Tibial artery (tissue), 4 donors: Measurements from ENCODE around the gene ZNRF1.

Source experiments
- DNase-seq, 2 donors: peaks; one replicate each; pipeline ENCODE4 v3.0.0-alpha.2; 2019
- H3K27ac ChIP-seq, 2 donors: fragments of 200-600 bp; sonication (generic) in 1 of 2; 1 replicate in 1 of 2; 2 replicates in 1 of 2; pipeline ENCODE4 v1.5.1; 2018 to 2019; ENCODE audit warnings: mild to moderate bottlenecking in 1 of 2
- H3K27me3 ChIP-seq, 2 donors: fragments of 200-600 bp; sonication (generic) in 1 of 2; one replicate each; pipeline versions ENCODE4 v1.5.1 to v1.6.0; 2016 to 2019
- H3K36me3 ChIP-seq, 3 donors: fragments of 200-600 bp; sonication (generic) in 2 of 3; one replicate each; pipeline ENCODE4 v1.5.1; 2016 to 2019; ENCODE audit warnings: mild to moderate bottlenecking in 2 of 3
- H3K4me1 ChIP-seq, 4 donors: fragments of 200-600 bp; sonication (generic) in 2 of 4; 1 replicate in 3 of 4; 2 replicates in 1 of 4; pipeline ENCODE4 v1.5.1; 2016 to 2019
- H3K4me3 ChIP-seq, 2 donors: fragments of 200-600 bp; sonication (generic) in 1 of 2; 1 replicate in 1 of 2; 2 replicates in 1 of 2; pipeline ENCODE4 v1.5.1; 2018 to 2019; ENCODE audit warnings: mild to moderate bottlenecking in 2 of 2
- H3K9me3 ChIP-seq, 3 donors: fragments of 200-600 bp; sonication (generic) in 1 of 3; one replicate each; pipeline ENCODE4 v1.5.1; 2016 to 2019
- CTCF ChIP-seq, 2 experiments: fragments of 200-600 bp in 1 of 2; fragments of 450-650 bp in 1 of 2; IDR thresholded peaks; one replicate each; pipeline ENCODE4 v1.5.1; 2017 to 2019; ENCODE audit warnings: antibody characterized with exemption in 2 of 2, mild to moderate bottlenecking in 1 of 2, moderate library complexity in 1 of 2
- intact Hi-C: fragments of 100-400 bp; cut with DNase I; formaldehyde crosslinking; loops from one replicate; pipeline ENCODE4 v1.15.0; 2023; ENCODE audit warnings: low total_unique reads

Gene ZNRF1

GRCh38 chr16:75102595-75102994 is 103.8 kb downstream of the ZNRF1 start:
- DNase-seq: peak in 1 of 2 donors; percentile 29
- intact Hi-C loops: loop anchor here (10.0 kb wide), 1 partner anchor 58 kb away; no protein-coding TSS in a partner anchor
- H3K36me3 ChIP-seq: peaks cover 0 to 5% (median 0%) of the 10 kb centered on the region in 3 donors
- H3K27me3 ChIP-seq: no peaks in the 10 kb centered on the region
- no peak overlapping the region for H3K4me3 ChIP-seq
- H3K9me3 ChIP-seq: no peaks in the 10 kb centered on the region
- TF ChIP-seq CTCF (IDR thresholded peaks at IDR 0.05): no peak
- peaks cover 0 to 53% (median 11%) of the 10 kb centered on the region in 4 donors for H3K4me1 ChIP-seq
- no peak overlapping the region for H3K27ac ChIP-seq

- TF ChIP-seq CTCF (IDR thresholded peaks at IDR 0.05): no peak
- H3K27ac ChIP-seq: no peak overlapping the region
- H3K36me3 ChIP-seq: peaks cover 0 to 5% (median 0%) of the 10 kb centered on the region in 3 donors
- intact Hi-C loops: loop anchor here (10.0 kb wide), 1 partner anchor 59 kb away; no protein-coding TSS in a partner anchor
- H3K9me3 ChIP-seq: no peaks in the 10 kb centered on the region
- peaks cover 0 to 53% (median 17%) of the 10 kb centered on the region in 4 donors for H3K4me1 ChIP-seq
- no peak overlapping the region for H3K4me3 ChIP-seq
- no peak for DNase-seq
- H3K27me3 ChIP-seq: no peaks in the 10 kb centered on the region
These were observed 105.2 kb downstream of the ZNRF1 start for GRCh38 chr16:75103994-75104393.

- peaks cover 0 to 5% (median 0%) of the 10 kb centered on the region in 3 donors for H3K36me3 ChIP-seq
- H3K4me3 ChIP-seq: no peak overlapping the region
- H3K27me3 ChIP-seq: no peaks in the 10 kb centered on the region
- no peak for TF ChIP-seq CTCF (IDR thresholded peaks at IDR 0.05)
- no peak for DNase-seq
- H3K27ac ChIP-seq: peak overlapping the region; percentile 54 to 59
- H3K9me3 ChIP-seq: no peaks in the 10 kb centered on the region
- intact Hi-C loops: loop anchor here (10.0 kb wide), 1 partner anchor 60 kb away; no protein-coding TSS in a partner anchor
- peaks cover 0 to 53% (median 26%) of the 10 kb centered on the region in 4 donors for H3K4me1 ChIP-seq
These were observed 106.0 kb downstream of the ZNRF1 start for GRCh38 chr16:75104836-75105235.

GRCh38 chr16:75105306-75106061 is 106.7 kb downstream of the ZNRF1 start:
- H3K36me3 ChIP-seq: peaks cover 0 to 5% (median 0%) of the 10 kb centered on the region in 3 donors
- H3K9me3 ChIP-seq: no peaks in the 10 kb centered on the region
- peak in 1 of 2 donors; percentile 69 for DNase-seq
- H3K4me3 ChIP-seq: no peak overlapping the region
- peak overlapping the region; percentile 54 to 59 for H3K27ac ChIP-seq
- peaks cover 0 to 58% (median 32%) of the 10 kb centered on the region in 4 donors for H3K4me1 ChIP-seq
- intact Hi-C loops: loop anchor here (10.0 kb wide), 1 partner anchor 61 kb away; no protein-coding TSS in a partner anchor
- no peak for TF ChIP-seq CTCF (IDR thresholded peaks at IDR 0.05)
- no peaks in the 10 kb centered on the region for H3K27me3 ChIP-seq

GRCh38 chr16:75106351-75107274 is 107.8 kb downstream of the ZNRF1 start:
- peak in 1 of 2 donors; percentile 38 for DNase-seq
- Histone ChIP-seq H3K36me3 (peaks cover 0 to under 1% (median 0%) of the 10 kb centered on the region in 3 donors), H3K4me3 (no peak overlapping the region), H3K4me1 (peaks cover 0 to 69% (median 43%) of the 10 kb centered on the region in 4 donors), H3K27me3 (no peaks in the 10 kb centered on the region), H3K27ac (peak overlapping the region in 1 of 2 donors; percentile 54), H3K9me3 (no peaks in the 10 kb centered on the region)
- TF ChIP-seq CTCF (IDR thresholded peaks at IDR 0.05): no peak
- intact Hi-C loops: loop anchor here (10.0 kb wide), 1 partner anchor 62 kb away; no protein-coding TSS in a partner anchor
